ENCODE results near the gene RER1. TPM values are rescaled to one million over a fixed set of nuclear protein-coding genes. Genes with fewer than 3 reads are reported as not detected.

The RER1 gene
- total RNA-seq, 1 donor from 2014 or later = 79.1 TPM

DNA sequence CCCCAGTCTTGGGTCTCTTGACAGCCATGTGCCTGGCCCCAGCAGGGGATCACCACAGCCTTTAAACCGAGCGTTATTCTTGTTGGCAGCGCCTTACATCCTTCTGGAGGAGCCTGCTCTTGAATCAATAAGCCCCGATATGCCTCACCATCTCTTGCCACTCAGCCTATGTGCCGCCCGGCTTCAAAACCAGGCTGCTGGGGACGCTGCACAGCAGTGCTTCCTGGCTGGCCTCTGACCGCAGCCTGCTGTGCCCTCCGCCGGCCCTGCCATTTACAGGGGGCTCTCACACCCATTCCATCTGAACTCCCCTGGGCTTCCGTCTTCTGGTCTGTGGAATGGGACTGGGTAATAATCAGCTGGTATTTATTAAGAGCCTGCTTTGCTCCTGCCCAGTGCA lies 23.7 kb downstream of the RER1 start:
- H3K36me3 ChIP-seq (ENCODE audit: control insufficient read depth, insufficient read depth, low read length) = no peaks in the 10 kb centered on the region
- TF ChIP-seq, protein P1, sequence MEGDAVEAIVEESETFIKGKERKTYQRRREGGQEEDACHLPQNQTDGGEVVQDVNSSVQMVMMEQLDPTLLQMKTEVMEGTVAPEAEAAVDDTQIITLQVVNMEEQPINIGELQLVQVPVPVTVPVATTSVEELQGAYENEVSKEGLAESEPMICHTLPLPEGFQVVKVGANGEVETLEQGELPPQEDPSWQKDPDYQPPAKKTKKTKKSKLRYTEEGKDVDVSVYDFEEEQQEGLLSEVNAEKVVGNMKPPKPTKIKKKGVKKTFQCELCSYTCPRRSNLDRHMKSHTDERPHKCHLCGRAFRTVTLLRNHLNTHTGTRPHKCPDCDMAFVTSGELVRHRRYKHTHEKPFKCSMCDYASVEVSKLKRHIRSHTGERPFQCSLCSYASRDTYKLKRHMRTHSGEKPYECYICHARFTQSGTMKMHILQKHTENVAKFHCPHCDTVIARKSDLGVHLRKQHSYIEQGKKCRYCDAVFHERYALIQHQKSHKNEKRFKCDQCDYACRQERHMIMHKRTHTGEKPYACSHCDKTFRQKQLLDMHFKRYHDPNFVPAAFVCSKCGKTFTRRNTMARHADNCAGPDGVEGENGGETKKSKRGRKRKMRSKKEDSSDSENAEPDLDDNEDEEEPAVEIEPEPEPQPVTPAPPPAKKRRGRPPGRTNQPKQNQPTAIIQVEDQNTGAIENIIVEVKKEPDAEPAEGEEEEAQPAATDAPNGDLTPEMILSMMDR (IDR thresholded peaks at IDR 0.05; ENCODE audit: insufficient read depth, low read length, poor library complexity, severe bottlenecking) = no peak
- peaks cover 26% of the 10 kb centered on the region for H3K27me3 ChIP-seq (ENCODE audit: control insufficient read depth, insufficient read depth, low read length)
- no peak for DNase-seq (ENCODE audit: low read depth)
- H3K4me3 ChIP-seq (ENCODE audit: low read depth, low read length) = no peak overlapping the region

DNA sequence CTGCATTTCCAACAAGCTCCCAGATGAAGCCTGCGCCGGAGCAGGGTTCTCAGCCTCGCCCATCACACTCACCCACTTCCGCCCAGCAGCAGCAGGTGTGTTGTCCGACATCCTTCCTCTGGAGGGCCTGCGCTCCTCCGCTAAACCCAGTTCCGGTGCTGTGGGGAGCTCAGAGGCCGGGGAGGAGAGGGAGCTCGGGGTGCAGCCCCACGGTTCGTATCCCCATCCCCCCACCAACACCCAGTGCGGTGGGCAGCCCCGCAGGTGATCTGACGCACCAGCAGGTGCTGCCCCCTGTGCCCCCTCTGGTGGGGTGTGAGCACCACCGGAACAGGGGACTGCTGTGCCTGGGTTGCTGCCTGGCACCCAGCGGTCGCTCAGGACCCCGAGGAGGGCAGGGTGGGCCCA lies 24.2 kb downstream of the RER1 start:
- H3K4me3 ChIP-seq (ENCODE audit: low read depth, low read length) = no peak overlapping the region
- no peaks in the 10 kb centered on the region for H3K36me3 ChIP-seq (ENCODE audit: control insufficient read depth, insufficient read depth, low read length)
- no peak for DNase-seq (ENCODE audit: low read depth)
- H3K27me3 ChIP-seq (ENCODE audit: control insufficient read depth, insufficient read depth, low read length) = peaks cover 28% of the 10 kb centered on the region
- TF ChIP-seq, protein P1 (IDR thresholded peaks at IDR 0.05; ENCODE audit: insufficient read depth, low read length, poor library complexity, severe bottlenecking) = no peak

DNA sequence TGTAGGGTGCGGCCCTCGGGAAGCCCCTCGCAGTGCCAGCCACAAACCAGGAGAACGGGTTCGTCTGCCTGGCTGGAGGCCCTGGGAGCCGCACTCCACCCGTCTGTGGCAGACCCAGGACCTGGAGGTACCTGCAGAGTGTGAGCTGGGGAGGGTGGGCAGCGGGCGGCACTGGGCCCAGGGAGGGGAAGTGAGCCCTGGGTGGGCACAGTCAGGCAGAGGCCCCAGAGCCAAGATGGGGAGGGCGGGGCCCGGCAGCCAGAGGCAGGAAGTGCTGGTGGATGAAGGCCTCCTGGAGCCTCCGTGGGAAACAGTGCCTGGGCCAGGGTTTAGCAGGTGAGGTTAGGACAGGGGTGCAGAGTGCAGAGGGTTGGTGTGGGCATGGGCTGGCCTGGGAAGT lies 24.8 kb downstream of the RER1 start:
- Histone ChIP-seq H3K27me3 (ENCODE audit: control insufficient read depth, insufficient read depth, low read length) (peaks cover 28% of the 10 kb centered on the region), H3K36me3 (ENCODE audit: control insufficient read depth, insufficient read depth, low read length) (no peaks in the 10 kb centered on the region), H3K4me3 (ENCODE audit: low read depth, low read length) (no peak overlapping the region)
- DNase-seq (ENCODE audit: low read depth) = no peak
- TF ChIP-seq, protein P1 (IDR thresholded peaks at IDR 0.05; ENCODE audit: insufficient read depth, low read length, poor library complexity, severe bottlenecking) = no peak

DNA sequence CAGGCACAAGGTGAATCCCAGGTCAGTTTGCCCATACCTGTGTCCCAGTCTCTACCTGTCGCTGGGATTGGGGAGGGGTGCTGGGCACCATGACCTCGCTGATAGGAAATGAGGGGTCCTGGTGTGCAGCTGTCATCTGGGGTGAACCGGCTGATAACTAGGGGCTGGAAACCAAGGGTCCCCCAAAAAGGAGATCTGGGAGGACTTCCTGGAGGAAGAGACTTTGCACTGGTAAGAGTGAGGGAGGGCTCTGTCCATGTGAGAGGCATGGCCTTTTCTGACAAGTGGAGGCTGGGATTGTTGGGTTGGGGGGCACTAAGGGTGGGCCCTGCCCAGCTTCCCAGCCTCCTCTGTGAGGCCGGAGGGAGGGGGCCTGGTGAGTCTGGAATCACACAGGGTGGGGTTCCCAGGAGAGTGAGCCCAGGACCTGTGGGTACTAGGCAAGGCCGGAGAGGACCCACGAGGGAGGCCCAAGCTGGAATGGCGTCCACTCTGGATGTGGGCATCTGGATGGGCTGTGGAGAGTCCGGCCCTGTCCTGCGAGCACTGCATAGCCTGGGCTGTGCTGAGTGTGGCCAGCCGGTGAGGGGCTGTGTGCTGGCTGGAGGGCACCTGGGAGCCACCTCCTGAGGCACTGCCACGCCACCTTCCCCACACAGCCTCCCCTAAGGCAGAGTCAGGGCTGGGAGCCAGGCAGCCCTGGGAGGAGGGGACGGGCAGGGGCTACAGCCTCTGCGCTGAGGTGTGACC lies 25.6 kb downstream of the RER1 start:
- Histone ChIP-seq H3K4me3 (ENCODE audit: low read depth, low read length) (no peak overlapping the region), H3K27me3 (ENCODE audit: control insufficient read depth, insufficient read depth, low read length) (peaks cover 28% of the 10 kb centered on the region), H3K36me3 (ENCODE audit: control insufficient read depth, insufficient read depth, low read length) (no peaks in the 10 kb centered on the region)
- DNase-seq (ENCODE audit: low read depth) = no peak
- TF ChIP-seq, protein P1 (IDR thresholded peaks at IDR 0.05; ENCODE audit: insufficient read depth, low read length, poor library complexity, severe bottlenecking) = no peak

DNA sequence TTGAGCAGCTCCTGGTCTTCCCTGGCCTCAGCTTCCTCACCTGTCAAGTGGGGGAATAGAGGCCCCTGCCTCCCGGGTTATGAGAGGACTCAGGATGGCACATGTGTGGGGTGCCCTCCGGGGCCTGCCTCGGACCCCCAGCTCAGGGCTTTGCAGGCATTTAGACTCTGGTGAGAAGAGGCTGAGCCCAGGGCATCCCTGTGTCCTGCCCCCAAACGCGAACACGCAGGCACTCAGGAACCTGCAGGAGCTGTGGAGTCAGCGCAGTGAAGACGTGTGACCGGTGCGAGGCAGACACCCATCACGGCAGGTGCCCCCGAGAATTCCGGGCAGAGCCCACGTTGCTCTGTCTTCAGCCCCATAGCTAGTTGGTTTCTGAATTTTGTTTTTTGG lies 26.2 kb downstream of the RER1 start:
- TF ChIP-seq, protein P1 (IDR thresholded peaks at IDR 0.05; ENCODE audit: insufficient read depth, low read length, poor library complexity, severe bottlenecking) = no peak
- peaks cover 28% of the 10 kb centered on the region for H3K27me3 ChIP-seq (ENCODE audit: control insufficient read depth, insufficient read depth, low read length)
- DNase-seq (ENCODE audit: low read depth) = no peak
- H3K36me3 ChIP-seq (ENCODE audit: control insufficient read depth, insufficient read depth, low read length) = no peaks in the 10 kb centered on the region
- H3K4me3 ChIP-seq (ENCODE audit: low read depth, low read length) = no peak overlapping the region

DNA sequence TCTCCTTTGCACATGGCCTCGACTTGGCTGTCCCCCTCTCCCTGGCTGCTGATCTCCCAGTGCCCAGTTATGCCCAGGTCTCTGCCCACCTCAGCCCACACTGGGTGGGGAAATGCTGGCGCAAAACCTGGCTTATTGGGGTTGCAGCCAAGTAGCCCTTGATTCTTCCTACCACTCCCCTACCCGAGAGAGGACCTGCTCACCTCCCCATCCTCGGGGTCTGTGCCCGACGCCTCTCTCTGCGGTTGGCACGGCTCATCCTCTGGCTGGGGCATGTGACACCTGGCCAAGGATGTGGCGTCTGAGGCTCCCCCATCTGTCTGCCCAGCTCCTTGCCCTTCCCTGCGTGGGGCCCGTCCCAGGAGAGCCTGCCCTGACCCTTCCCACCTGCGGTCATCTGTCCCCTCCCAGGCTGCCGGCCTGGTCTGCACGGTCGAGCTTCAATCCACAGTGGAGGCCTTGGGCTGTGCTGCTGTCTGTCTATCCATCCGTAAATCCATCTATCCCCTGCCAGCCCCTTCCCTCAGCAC lies 27.2 kb downstream of the RER1 start:
- H3K36me3 ChIP-seq (ENCODE audit: control insufficient read depth, insufficient read depth, low read length) = no peaks in the 10 kb centered on the region
- TF ChIP-seq, protein P1 (IDR thresholded peaks at IDR 0.05; ENCODE audit: insufficient read depth, low read length, poor library complexity, severe bottlenecking) = no peak
- no peak for DNase-seq (ENCODE audit: low read depth)
- H3K4me3 ChIP-seq (ENCODE audit: low read depth, low read length) = no peak overlapping the region
- H3K27me3 ChIP-seq (ENCODE audit: control insufficient read depth, insufficient read depth, low read length) = peaks cover 28% of the 10 kb centered on the region

Measured in kidney epithelial cell (primary cell).